ENCODE measurements around the gene PLXNC1. TPM values are rescaled to one million over a fixed set of nuclear protein-coding genes. Genes with fewer than 3 reads are reported as not detected.

PLXNC1 gene
- total and polyA plus RNA-seq, 9 of the 15 experiments (the other 6 are each of a cell fraction or from before 2014, with no cell fraction given), result 0.08 to 0.87 (median 0.28) TPM

- H3K27me3 ChIP-seq (ENCODE audit: control insufficient read depth in 2 of 2, insufficient read depth in 2 of 2, low read length in 2 of 2), result peaks cover 9 to 23% of the 10 kb centered on the region in 2 experiments; a peak in 4 of 5 replicates
- 4% methylated on average over 2 of the region's 2 CpGs for WGBS (ENCODE audit: insufficient coverage, low coverage, missing lambda C conversion rate)
- no peak overlapping the region for H3K27ac ChIP-seq (ENCODE audit: extremely low read depth, low read depth, low read length)
- H3K4me1 ChIP-seq (replicated peaks in 1 of 2; ENCODE audit: control insufficient read depth in 2 of 2, insufficient read depth in 2 of 2, low read length in 2 of 2), result peaks cover 0 to 5% of the 10 kb centered on the region in 2 experiments; a peak in 1 of 5 replicates
- no peaks in the 10 kb centered on the region; the same call in 1 of the 2 replicates for H3K9me3 ChIP-seq (replicated peaks; ENCODE audit: control insufficient read depth, insufficient read depth, low read depth, low read length)
- no peak overlapping the region for H3K4me3 ChIP-seq
- H2AFZ ChIP-seq (ENCODE audit: low read depth, low read length), result no peak overlapping the region
- H3K9me1 ChIP-seq (ENCODE audit: control insufficient read depth, insufficient read depth, low read length), result no peaks in the 10 kb centered on the region
- no peaks in the 10 kb centered on the region for H4K20me1 ChIP-seq (replicated peaks; ENCODE audit: control insufficient read depth, insufficient read depth, low read length)
- ATAC-seq (no peak), DNase-seq (ENCODE audit: extremely low read depth in 1 of 4, low spot score in 3 of 4) (no peak), FAIRE-seq (no peak)
- H3K4me2 ChIP-seq (ENCODE audit: insufficient read depth, low read length), result no peak overlapping the region
- BruUV-seq (replicated peaks), result no TSS peak
- H3K9ac ChIP-seq (ENCODE audit: insufficient read depth in 1 of 2, low read depth in 2 of 2, low read length in 2 of 2), result no peak overlapping the region
- POLR2A ChIA-PET, result no interaction called here
- no peaks in the 10 kb centered on the region for H3K36me3 ChIP-seq (ENCODE audit: control insufficient read depth, insufficient read depth, low read length)
- intact Hi-C loops (cut with micrococcal nuclease) (no loop called here), in situ Hi-C loops (cut with MboI) (no loop called here)
- TF ChIP-seq MCM5 (IDR thresholded peaks at IDR 0.05; ENCODE audit: low read depth), result no peak
- TF ChIP-seq, protein P1, sequence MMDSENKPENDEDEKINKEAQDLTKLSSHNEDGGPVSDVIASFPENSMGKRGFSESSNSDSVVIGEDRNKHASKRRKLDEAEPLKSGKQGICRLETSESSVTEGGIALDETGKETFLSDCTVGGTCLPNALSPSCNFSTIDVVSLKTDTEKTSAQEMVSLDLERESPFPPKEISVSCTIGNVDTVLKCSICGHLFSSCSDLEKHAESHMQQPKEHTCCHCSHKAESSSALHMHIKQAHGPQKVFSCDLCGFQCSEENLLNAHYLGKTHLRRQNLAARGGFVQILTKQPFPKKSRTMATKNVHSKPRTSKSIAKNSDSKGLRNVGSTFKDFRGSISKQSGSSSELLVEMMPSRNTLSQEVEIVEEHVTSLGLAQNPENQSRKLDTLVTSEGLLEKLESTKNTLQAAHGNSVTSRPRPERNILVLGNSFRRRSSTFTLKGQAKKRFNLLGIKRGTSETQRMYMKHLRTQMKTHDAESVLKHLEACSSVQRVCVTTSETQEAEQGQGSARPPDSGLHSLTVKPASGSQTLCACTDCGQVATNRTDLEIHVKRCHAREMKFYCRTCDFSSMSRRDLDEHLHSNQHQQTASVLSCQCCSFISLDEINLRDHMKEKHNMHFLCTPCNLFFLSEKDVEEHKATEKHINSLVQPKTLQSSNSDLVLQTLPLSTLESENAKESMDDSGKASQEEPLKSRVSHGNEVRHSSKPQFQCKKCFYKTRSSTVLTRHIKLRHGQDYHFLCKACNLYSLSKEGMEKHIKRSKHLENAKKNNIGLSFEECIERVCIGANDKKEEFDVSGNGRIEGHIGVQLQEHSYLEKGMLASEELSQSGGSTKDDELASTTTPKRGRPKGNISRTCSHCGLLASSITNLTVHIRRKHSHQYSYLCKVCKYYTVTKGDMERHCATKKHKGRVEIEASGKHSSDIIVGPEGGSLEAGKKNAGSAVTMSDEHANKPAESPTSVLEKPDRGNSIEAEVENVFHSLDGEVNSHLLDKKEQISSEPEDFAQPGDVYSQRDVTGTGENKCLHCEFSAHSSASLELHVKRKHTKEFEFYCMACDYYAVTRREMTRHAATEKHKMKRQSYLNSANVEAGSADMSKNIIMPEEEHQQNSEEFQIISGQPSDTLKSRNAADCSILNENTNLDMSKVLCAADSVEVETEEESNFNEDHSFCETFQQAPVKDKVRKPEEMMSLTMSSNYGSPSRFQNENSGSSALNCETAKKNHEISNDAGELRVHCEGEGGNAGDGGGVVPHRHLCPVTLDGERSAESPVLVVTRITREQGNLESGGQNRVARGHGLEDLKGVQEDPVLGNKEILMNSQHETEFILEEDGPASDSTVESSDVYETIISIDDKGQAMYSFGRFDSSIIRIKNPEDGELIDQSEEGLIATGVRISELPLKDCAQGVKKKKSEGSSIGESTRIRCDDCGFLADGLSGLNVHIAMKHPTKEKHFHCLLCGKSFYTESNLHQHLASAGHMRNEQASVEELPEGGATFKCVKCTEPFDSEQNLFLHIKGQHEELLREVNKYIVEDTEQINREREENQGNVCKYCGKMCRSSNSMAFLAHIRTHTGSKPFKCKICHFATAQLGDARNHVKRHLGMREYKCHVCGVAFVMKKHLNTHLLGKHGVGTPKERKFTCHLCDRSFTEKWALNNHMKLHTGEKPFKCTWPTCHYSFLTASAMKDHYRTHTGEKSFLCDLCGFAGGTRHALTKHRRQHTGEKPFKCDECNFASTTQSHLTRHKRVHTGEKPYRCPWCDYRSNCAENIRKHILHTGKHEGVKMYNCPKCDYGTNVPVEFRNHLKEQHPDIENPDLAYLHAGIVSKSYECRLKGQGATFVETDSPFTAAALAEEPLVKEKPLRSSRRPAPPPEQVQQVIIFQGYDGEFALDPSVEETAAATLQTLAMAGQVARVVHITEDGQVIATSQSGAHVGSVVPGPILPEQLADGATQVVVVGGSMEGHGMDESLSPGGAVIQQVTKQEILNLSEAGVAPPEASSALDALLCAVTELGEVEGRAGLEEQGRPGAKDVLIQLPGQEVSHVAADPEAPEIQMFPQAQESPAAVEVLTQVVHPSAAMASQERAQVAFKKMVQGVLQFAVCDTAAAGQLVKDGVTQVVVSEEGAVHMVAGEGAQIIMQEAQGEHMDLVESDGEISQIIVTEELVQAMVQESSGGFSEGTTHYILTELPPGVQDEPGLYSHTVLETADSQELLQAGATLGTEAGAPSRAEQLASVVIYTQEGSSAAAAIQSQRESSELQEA (IDR thresholded peaks at IDR 0.05; ENCODE audit: low read depth), result no peak
- TF ChIP-seq, protein P2, sequence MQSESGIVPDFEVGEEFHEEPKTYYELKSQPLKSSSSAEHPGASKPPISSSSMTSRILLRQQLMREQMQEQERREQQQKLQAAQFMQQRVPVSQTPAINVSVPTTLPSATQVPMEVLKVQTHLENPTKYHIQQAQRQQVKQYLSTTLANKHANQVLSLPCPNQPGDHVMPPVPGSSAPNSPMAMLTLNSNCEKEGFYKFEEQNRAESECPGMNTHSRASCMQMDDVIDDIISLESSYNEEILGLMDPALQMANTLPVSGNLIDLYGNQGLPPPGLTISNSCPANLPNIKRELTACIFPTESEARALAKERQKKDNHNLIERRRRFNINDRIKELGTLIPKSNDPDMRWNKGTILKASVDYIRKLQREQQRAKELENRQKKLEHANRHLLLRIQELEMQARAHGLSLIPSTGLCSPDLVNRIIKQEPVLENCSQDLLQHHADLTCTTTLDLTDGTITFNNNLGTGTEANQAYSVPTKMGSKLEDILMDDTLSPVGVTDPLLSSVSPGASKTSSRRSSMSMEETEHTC (IDR thresholded peaks at IDR 0.05), result no peak
- no peaks in the 10 kb centered on the region for H3K79me2 ChIP-seq (ENCODE audit: control insufficient read depth, insufficient read depth, low read length)
- CTCF ChIA-PET (ENCODE audit: low intra/inter-chr PET ratio), result no interaction called here
These were observed 42.2 kb downstream of the PLXNC1 start for GRCh38 chr12:94190623-94191022.

All from K562 (cell line).